ENCODE results near the gene C1orf21. TPM values are rescaled to one million over a fixed set of nuclear protein-coding genes. Genes with fewer than 3 reads are reported as not detected.

The C1orf21 gene
- total and polyA plus RNA-seq, 12 donors = 23.2 to 177 (median 87.9) TPM

- DNase-seq = no peak
- no peak for TF ChIP-seq POLR2A (IDR thresholded peaks at IDR 0.05)
- TF ChIP-seq, protein P1, sequence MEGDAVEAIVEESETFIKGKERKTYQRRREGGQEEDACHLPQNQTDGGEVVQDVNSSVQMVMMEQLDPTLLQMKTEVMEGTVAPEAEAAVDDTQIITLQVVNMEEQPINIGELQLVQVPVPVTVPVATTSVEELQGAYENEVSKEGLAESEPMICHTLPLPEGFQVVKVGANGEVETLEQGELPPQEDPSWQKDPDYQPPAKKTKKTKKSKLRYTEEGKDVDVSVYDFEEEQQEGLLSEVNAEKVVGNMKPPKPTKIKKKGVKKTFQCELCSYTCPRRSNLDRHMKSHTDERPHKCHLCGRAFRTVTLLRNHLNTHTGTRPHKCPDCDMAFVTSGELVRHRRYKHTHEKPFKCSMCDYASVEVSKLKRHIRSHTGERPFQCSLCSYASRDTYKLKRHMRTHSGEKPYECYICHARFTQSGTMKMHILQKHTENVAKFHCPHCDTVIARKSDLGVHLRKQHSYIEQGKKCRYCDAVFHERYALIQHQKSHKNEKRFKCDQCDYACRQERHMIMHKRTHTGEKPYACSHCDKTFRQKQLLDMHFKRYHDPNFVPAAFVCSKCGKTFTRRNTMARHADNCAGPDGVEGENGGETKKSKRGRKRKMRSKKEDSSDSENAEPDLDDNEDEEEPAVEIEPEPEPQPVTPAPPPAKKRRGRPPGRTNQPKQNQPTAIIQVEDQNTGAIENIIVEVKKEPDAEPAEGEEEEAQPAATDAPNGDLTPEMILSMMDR (IDR thresholded peaks at IDR 0.05) = no peak
- no peak overlapping the region for H3K4me3 ChIP-seq
- no peak overlapping the region for H3K27ac ChIP-seq
- intact Hi-C loops (cut with DNase I) = loop anchor here (10.0 kb wide), 1 partner anchor 281 kb away; no protein-coding TSS in a partner anchor
- no peaks in the 10 kb centered on the region for H3K36me3 ChIP-seq (replicated peaks in 1 of 2)
- WGBS, 4 donors = 71 to 76% (median 75%) methylated on average over 3 of the region's 3 CpGs
- H3K27me3 ChIP-seq = no peaks in the 10 kb centered on the region
- H3K9me3 ChIP-seq (replicated peaks in 1 of 3) = no peaks in the 10 kb centered on the region
- H3K4me1 ChIP-seq (replicated peaks in 1 of 2) = peaks cover 2 to 6% of the 10 kb centered on the region in 2 donors
Observed at GRCh38 chr1:184383772-184384323, 3.0 kb upstream of the C1orf21 start.

DNA sequence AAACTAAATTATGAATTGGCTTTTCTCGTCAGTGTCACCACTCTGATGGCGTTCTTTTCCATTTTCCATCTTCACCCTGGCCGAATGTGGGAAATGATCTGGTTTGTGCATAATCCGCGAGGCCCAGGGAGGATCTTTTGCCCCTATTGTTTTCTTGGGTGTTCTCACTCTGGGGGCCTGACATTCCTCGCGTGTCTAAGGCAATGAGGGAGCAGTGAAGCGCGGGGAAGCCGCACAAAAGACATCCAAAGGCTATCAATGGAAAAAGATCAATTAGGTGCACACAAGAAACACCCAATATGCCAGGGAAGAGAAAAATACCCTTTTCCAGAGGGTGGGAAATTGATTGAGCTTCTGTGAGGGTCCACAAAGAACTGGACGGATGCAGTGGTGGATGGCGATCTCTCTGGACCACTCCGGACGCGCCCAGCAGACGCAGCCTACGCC, 941 bp upstream of the C1orf21 start:
- Histone ChIP-seq H3K27ac (peak overlapping the region in 3 of 5 donors; percentile 88 to 90 (median 88)), H3K36me3 (replicated peaks in 1 of 2) (no peaks in the 10 kb centered on the region)
- intact Hi-C loops (cut with DNase I) = loop anchor here (10.0 kb wide), 1 partner anchor 279 kb away; no protein-coding TSS in a partner anchor

DNA sequence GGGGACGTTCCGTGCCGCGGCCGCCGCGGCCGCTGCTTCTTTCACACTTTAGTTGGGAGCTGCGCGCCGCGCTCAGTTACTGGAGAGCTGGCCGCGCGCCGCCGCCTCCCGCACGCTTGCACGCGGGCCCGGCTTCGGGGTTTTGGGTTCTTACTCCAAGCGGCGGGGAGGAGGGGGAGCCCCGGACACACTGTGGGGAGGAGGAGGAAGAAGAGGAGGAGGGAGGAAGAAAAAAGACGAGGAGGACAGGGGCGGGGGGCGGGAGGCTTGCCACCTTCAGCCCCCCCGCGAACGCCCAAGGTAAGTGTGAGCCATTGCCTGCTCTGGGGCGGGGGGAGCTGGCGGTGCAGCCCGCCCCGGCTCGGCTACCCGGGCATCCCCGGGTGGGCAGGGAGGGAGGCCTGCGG, 243 bp downstream of the C1orf21 start:
- Histone ChIP-seq H3K27me3 (no peaks in the 10 kb centered on the region), H3K4me3 (peak overlapping the region; percentile 70 to 96 (median 76)), H3K36me3 (replicated peaks in 1 of 2) (no peaks in the 10 kb centered on the region), H3K27ac (peak overlapping the region in 4 of 5 donors; percentile 59 to 90 (median 88)), H3K9me3 (replicated peaks in 1 of 3) (no peaks in the 10 kb centered on the region), H3K4me1 (replicated peaks in 1 of 2) (peaks cover 28 to 34% of the 10 kb centered on the region in 2 donors)
- peak in 1 of 2 donors; percentile 88 for TF ChIP-seq POLR2A (IDR thresholded peaks at IDR 0.05)
- TF ChIP-seq, protein P1 (IDR thresholded peaks at IDR 0.05) = no peak
- intact Hi-C loops (cut with DNase I) = loop anchor here (10.0 kb wide), 1 partner anchor 278 kb away; no protein-coding TSS in a partner anchor
- peak in 1 of 7 donors; percentile 58 for DNase-seq
- 0 to 1% (median 0%) methylated on average over 9 to 40 of the region's 40 CpGs for WGBS, 4 donors

More for the DNA sequence above, 941 bp upstream of the C1orf21 start:
- Histone ChIP-seq H3K9me3 (replicated peaks in 1 of 3) (no peaks in the 10 kb centered on the region), H3K27me3 (no peaks in the 10 kb centered on the region), H3K4me1 (replicated peaks in 1 of 2) (peaks cover 21 to 22% of the 10 kb centered on the region in 2 donors), H3K4me3 (peak overlapping the region in 2 of 4 donors; percentile 70 to 96)
- DNase-seq = no peak
- TF ChIP-seq, protein P1 (IDR thresholded peaks at IDR 0.05) = no peak
- no peak for TF ChIP-seq POLR2A (IDR thresholded peaks at IDR 0.05)
- WGBS, 4 donors = 51 to 61% (median 56%) methylated on average over 14 to 17 of the region's 17 CpGs

GRCh38 chr1:184387476-184388318, 868 bp downstream of the C1orf21 start:
- intact Hi-C loops (cut with DNase I) = loop anchor here (10.0 kb wide), 1 partner anchor 277 kb away; no protein-coding TSS in a partner anchor
- 0% methylated on average over 18 to 43 of the region's 43 CpGs for WGBS, 4 donors
- no peak for TF ChIP-seq POLR2A (IDR thresholded peaks at IDR 0.05)
- TF ChIP-seq, protein P1 (IDR thresholded peaks at IDR 0.05) = peak in 2 of 6 experiments; percentile 9 to 15
- DNase-seq = peak; percentile 38 to 77 (median 59)
- Histone ChIP-seq H3K27me3 (no peaks in the 10 kb centered on the region), H3K36me3 (replicated peaks in 1 of 2) (no peaks in the 10 kb centered on the region), H3K27ac (peak overlapping the region; percentile 50 to 90 (median 88)), H3K9me3 (replicated peaks in 1 of 3) (no peaks in the 10 kb centered on the region), H3K4me3 (peak overlapping the region; percentile 70 to 96 (median 76)), H3K4me1 (replicated peaks in 1 of 2) (peaks cover 28 to 34% of the 10 kb centered on the region in 2 donors)
